Measurements from ENCODE around the gene SULT1C2. TPM values are rescaled to one million over a fixed set of nuclear protein-coding genes. Genes with fewer than 3 reads are reported as not detected.

SULT1C2 gene
- not detected in 2 replicates for total RNA-seq

DNA sequence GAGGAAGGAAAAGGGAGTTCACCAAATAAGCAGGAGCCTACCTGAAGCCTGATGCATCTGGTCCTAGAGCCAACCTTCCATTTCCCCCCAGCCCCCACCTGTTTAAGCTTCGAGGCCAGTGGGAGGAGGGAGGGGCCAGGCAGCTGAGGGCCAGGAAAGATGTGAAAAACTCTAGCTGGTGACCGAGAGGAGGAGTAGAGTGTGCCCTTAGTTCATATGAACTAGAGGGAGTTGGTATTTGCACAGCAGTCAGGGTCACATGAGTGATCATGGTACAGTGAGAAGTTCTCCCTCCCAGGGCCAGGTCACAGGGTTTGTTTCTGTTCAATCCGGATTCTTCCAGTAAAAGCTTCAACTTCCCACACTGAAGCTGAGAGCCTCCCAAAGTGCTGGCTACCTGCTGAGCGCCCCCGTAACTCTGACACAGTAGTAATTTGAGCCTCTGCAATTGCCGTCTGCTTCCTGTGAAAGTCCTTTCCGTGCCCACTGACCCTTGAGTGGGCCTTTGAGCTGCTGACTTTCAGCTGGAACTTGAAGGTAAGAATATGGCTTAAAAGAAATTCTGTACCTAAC, at the start of gene SULT1C2:
Gene SULT1C2 (plus strand): TSS at position 362 of the 573 bp plus-strand sequence. CDS start 4,773 bp downstream, outside the sequence.

DNA sequence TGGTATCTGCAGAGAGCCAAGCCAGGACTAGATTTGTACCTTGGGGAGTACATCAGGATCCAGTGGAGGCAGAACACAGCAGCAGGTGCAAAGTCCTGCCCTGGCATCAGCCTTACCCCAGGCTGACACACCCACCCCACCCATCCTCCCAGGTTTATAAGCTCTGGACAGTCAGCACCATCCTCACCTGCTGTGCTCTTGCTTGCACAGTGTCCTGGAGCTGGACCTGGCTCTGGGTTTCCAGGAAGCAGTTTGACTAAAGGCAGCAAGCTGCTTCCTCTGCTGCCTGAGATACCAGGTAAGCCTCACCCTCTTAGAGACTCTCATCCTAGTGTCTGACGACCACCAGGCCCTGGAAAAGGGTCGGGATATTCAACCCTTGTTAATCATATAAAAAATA, 48.9 kb upstream of the SULT1C2 start, which contains the start of gene SULT1C3:
Gene SULT1C3 (plus strand): TSS at position 183 of the 400 bp plus-strand sequence. CDS start 7,227 bp downstream, outside the sequence.

Other genes starting within 250 kb of the SULT1C2 start
- not detected in 2 replicates for gene SULT1C3, start 48.9 kb upstream of the SULT1C2 start, total RNA-seq
- 20.1 and 34.3 TPM in 2 replicates for gene SULT1C4, start 89.1 kb downstream of the SULT1C2 start, total RNA-seq
- 24.8 and 27.5 TPM in 2 replicates for gene GCC2, start 160.3 kb downstream of the SULT1C2 start, total RNA-seq
- 592 and 596 TPM in 2 replicates for gene LIMS1, start 245.6 kb downstream of the SULT1C2 start, total RNA-seq

All from vein endothelial cell (primary cell).